Kidney epithelial cell (primary cell): ENCODE results near the gene CTLA4. TPM values are rescaled to one million over a fixed set of nuclear protein-coding genes. Genes with fewer than 3 reads are reported as not detected.

Experiments used
- DNase-seq: peaks from one replicate; pipeline ENCODE4 v3.0.0-alpha.2; 2010; ENCODE audit warnings: low read depth
- H3K27me3 ChIP-seq: 2 replicates; pipeline ENCODE4 v1.6.0; 2011; ENCODE audit warnings: low read length; ENCODE audit not compliant: control insufficient read depth, insufficient read depth
- H3K36me3 ChIP-seq: 2 replicates; pipeline ENCODE4 v1.5.1; 2011; ENCODE audit warnings: low read length; ENCODE audit not compliant: control insufficient read depth, insufficient read depth
- H3K4me3 ChIP-seq: 2 replicates; pipeline ENCODE4 v1.5.1; 2011; ENCODE audit warnings: low read depth, mild to moderate bottlenecking, control low read depth, low read length
- total RNA-seq: library from RNA; depleted of rRNA; stranded (reverse); fragments of >200 nt; gene quantifications from 2 replicates; pipeline ENCODE4 v1.2.3, GENCODE V29; 2015
- TF ChIP-seq, protein P1 (sequence below): IDR thresholded peaks from 2 replicates; pipeline ENCODE4 v1.5.1; 2011; ENCODE audit warnings: mild to moderate bottlenecking, moderate library complexity, low read length, control low read depth, inconsistent platforms; ENCODE audit not compliant: insufficient read depth, poor library complexity, severe bottlenecking

The CTLA4 gene
- total RNA-seq, 1 donor from 2014 or later: not detected

DNA sequence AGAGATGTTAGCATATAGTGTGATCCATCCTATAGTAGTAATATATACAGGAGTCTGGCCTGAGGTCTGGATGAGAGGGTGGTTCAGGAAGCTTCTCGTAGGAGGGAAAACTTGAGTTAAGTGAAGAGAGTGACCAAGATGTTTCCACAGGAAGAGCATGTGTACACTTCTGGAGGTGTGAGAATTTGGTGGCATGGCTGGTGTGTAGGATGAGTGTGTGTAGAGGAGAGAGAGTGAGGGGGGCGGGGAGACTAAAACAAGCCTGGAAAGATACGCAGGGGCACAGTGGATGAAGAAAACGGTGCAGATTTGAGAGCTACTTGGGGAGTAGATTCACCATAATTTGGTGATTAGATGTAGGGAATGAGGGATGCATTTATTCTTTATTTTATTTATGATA is 43.5 kb upstream of the CTLA4 start:
- no peaks in the 10 kb centered on the region for H3K36me3 ChIP-seq
- H3K4me3 ChIP-seq: no peak overlapping the region
- TF ChIP-seq, protein P1, sequence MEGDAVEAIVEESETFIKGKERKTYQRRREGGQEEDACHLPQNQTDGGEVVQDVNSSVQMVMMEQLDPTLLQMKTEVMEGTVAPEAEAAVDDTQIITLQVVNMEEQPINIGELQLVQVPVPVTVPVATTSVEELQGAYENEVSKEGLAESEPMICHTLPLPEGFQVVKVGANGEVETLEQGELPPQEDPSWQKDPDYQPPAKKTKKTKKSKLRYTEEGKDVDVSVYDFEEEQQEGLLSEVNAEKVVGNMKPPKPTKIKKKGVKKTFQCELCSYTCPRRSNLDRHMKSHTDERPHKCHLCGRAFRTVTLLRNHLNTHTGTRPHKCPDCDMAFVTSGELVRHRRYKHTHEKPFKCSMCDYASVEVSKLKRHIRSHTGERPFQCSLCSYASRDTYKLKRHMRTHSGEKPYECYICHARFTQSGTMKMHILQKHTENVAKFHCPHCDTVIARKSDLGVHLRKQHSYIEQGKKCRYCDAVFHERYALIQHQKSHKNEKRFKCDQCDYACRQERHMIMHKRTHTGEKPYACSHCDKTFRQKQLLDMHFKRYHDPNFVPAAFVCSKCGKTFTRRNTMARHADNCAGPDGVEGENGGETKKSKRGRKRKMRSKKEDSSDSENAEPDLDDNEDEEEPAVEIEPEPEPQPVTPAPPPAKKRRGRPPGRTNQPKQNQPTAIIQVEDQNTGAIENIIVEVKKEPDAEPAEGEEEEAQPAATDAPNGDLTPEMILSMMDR: no peak
- DNase-seq: no peak
- H3K27me3 ChIP-seq: peaks cover 2% of the 10 kb centered on the region

DNA sequence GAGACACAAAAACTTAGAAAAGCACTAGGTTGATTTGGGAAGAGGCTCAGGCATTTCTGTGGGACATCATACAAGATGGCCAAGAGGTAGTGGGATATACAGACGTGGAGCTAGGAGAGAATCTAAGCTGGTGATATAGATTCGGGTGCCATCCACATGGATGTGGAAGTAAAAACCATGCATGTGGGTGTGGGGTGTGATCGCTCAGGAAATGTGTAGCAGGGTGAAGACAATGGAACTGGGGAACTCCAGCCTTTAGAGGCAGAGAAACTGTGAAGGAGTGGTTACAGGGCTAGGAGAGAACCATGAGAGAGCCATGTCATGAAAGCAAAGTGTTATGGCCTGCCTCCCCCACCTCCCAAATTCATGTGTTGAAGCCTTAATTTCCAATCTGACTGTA is 43.0 kb upstream of the CTLA4 start:
- Histone ChIP-seq H3K36me3 (no peaks in the 10 kb centered on the region), H3K27me3 (peaks cover 2% of the 10 kb centered on the region), H3K4me3 (no peak overlapping the region)
- TF ChIP-seq, protein P1: no peak
- DNase-seq: no peak

- no peak overlapping the region for H3K4me3 ChIP-seq
- TF ChIP-seq, protein P1: no peak
Measured at GRCh38 chr2:203826704-203827103, 40.9 kb upstream of the CTLA4 start.

DNA sequence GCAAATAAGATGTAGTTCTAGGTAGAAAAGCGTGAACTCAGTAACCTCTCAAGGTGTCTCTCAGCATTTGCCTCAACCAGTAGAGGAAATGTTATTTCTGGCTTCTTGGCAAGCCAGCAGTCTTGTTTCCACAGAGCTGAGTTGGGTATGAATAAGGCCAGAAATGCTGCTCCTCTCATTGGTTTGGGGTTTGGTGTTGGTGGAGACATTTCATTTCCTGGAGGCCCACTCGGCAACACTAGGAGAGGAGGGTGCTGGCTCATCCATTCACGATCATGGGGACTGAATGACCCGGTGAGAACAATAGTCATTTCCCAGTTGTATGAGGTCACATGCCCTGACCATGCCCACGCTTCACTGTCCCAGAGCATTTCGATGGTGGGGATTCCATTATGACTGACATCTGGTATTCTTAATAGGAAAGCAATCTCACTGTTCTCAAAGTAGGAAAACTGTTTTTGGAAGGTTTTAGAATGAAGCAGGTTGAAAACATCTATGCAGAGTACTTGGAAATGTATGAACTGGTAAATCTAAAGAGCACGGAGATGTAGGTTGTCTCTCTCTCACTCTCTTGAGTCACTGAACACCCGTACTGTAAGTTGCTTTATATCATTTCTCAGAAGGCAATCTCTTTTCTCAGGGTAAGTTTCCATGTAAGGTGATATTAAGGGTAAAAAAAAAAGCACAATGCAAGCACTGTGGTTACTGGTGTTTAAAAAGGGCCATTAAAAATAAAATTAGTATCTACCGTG is 37.1 kb upstream of the CTLA4 start:
- DNase-seq: no peak
- TF ChIP-seq, protein P1: no peak
- H3K4me3 ChIP-seq: no peak overlapping the region
- no peaks in the 10 kb centered on the region for H3K27me3 ChIP-seq
- H3K36me3 ChIP-seq: no peaks in the 10 kb centered on the region

More at GRCh38 chr2:203826704-203827103, 40.9 kb upstream of the CTLA4 start:
- no peak for DNase-seq
- H3K36me3 ChIP-seq: no peaks in the 10 kb centered on the region
- peaks cover 2% of the 10 kb centered on the region for H3K27me3 ChIP-seq

- no peaks in the 10 kb centered on the region for H3K27me3 ChIP-seq
- H3K4me3 ChIP-seq: no peak overlapping the region
- no peak for DNase-seq
- H3K36me3 ChIP-seq: no peaks in the 10 kb centered on the region
- TF ChIP-seq, protein P1: no peak
Measured at GRCh38 chr2:203835420-203835819, 32.2 kb upstream of the CTLA4 start.
